ENCODE measurements around the gene NCKAP5.

NCKAP5 gene

GRCh38 chr2:132860220-132860619 is 708.0 kb downstream of the NCKAP5 start:
- Histone ChIP-seq H3K9ac (ENCODE audit: low read length in 2 of 2) (no peak overlapping the region), H3K9me3 (ENCODE audit: control insufficient read depth in 2 of 2, low read length in 2 of 2) (no peaks in the 10 kb centered on the region), H3K36me3 (ENCODE audit: control insufficient read depth in 2 of 2, insufficient read depth in 2 of 2, low read length in 2 of 2) (no peaks in the 10 kb centered on the region), H3K27ac (ENCODE audit: low read length) (no peak overlapping the region), H3K4me1 (ENCODE audit: control insufficient read depth, insufficient read depth, low read length) (no peaks in the 10 kb centered on the region), H3K4me3 (ENCODE audit: low read length in 2 of 2) (no peak overlapping the region), H3K27me3 (ENCODE audit: control insufficient read depth in 1 of 2, insufficient read depth in 2 of 2, low read length in 2 of 2) (no peaks in the 10 kb centered on the region)

- Histone ChIP-seq H3K9me3 (ENCODE audit: control insufficient read depth in 2 of 2, low read length in 2 of 2) (no peaks in the 10 kb centered on the region), H3K27me3 (ENCODE audit: control insufficient read depth in 1 of 2, insufficient read depth in 2 of 2, low read length in 2 of 2) (no peaks in the 10 kb centered on the region), H3K9ac (ENCODE audit: low read length in 2 of 2) (no peak overlapping the region), H3K4me3 (ENCODE audit: low read length in 2 of 2) (no peak overlapping the region), H3K27ac (ENCODE audit: low read length) (no peak overlapping the region), H3K36me3 (ENCODE audit: control insufficient read depth in 2 of 2, insufficient read depth in 2 of 2, low read length in 2 of 2) (no peaks in the 10 kb centered on the region), H3K4me1 (ENCODE audit: control insufficient read depth, insufficient read depth, low read length) (no peaks in the 10 kb centered on the region)
Measured at GRCh38 chr2:132859590-132859989, 708.7 kb downstream of the NCKAP5 start.

GRCh38 chr2:132857319-132857718 is 710.9 kb downstream of the NCKAP5 start:
- Histone ChIP-seq H3K36me3 (ENCODE audit: control insufficient read depth in 2 of 2, insufficient read depth in 2 of 2, low read length in 2 of 2) (no peaks in the 10 kb centered on the region), H3K27me3 (ENCODE audit: control insufficient read depth in 1 of 2, insufficient read depth in 2 of 2, low read length in 2 of 2) (no peaks in the 10 kb centered on the region), H3K9me3 (ENCODE audit: control insufficient read depth in 2 of 2, low read length in 2 of 2) (no peaks in the 10 kb centered on the region), H3K4me3 (ENCODE audit: low read length in 2 of 2) (no peak overlapping the region), H3K27ac (ENCODE audit: low read length) (no peak overlapping the region), H3K4me1 (ENCODE audit: control insufficient read depth, insufficient read depth, low read length) (no peaks in the 10 kb centered on the region), H3K9ac (ENCODE audit: low read length in 2 of 2) (no peak overlapping the region)

GRCh38 chr2:132850688-132851087 is 717.6 kb downstream of the NCKAP5 start:
- no peaks in the 10 kb centered on the region for H3K9me3 ChIP-seq (ENCODE audit: control insufficient read depth in 2 of 2, low read length in 2 of 2)
- H3K27ac ChIP-seq (ENCODE audit: low read length): no peak overlapping the region
- H3K36me3 ChIP-seq (ENCODE audit: control insufficient read depth in 2 of 2, insufficient read depth in 2 of 2, low read length in 2 of 2): no peaks in the 10 kb centered on the region
- no peaks in the 10 kb centered on the region for H3K4me1 ChIP-seq (ENCODE audit: control insufficient read depth, insufficient read depth, low read length)
- H3K9ac ChIP-seq (ENCODE audit: low read length in 2 of 2): no peak overlapping the region
- H3K27me3 ChIP-seq (ENCODE audit: control insufficient read depth in 1 of 2, insufficient read depth in 2 of 2, low read length in 2 of 2): no peaks in the 10 kb centered on the region
- no peak overlapping the region for H3K4me3 ChIP-seq (ENCODE audit: low read length in 2 of 2)

GRCh38 chr2:132849118-132849517 is 719.1 kb downstream of the NCKAP5 start:
- Histone ChIP-seq H3K9me3 (ENCODE audit: control insufficient read depth in 2 of 2, low read length in 2 of 2) (no peaks in the 10 kb centered on the region), H3K36me3 (ENCODE audit: control insufficient read depth in 2 of 2, insufficient read depth in 2 of 2, low read length in 2 of 2) (no peaks in the 10 kb centered on the region), H3K4me3 (ENCODE audit: low read length in 2 of 2) (no peak overlapping the region), H3K4me1 (ENCODE audit: control insufficient read depth, insufficient read depth, low read length) (no peaks in the 10 kb centered on the region), H3K27ac (ENCODE audit: low read length) (no peak overlapping the region), H3K9ac (ENCODE audit: low read length in 2 of 2) (no peak overlapping the region), H3K27me3 (ENCODE audit: control insufficient read depth in 1 of 2, insufficient read depth in 2 of 2, low read length in 2 of 2) (no peaks in the 10 kb centered on the region)

GRCh38 chr2:132845339-132845738 is 722.9 kb downstream of the NCKAP5 start:
- Histone ChIP-seq H3K9me3 (ENCODE audit: control insufficient read depth in 2 of 2, low read length in 2 of 2) (no peaks in the 10 kb centered on the region), H3K9ac (ENCODE audit: low read length in 2 of 2) (no peak overlapping the region), H3K36me3 (ENCODE audit: control insufficient read depth in 2 of 2, insufficient read depth in 2 of 2, low read length in 2 of 2) (no peaks in the 10 kb centered on the region), H3K27me3 (ENCODE audit: control insufficient read depth in 1 of 2, insufficient read depth in 2 of 2, low read length in 2 of 2) (no peaks in the 10 kb centered on the region), H3K4me3 (ENCODE audit: low read length in 2 of 2) (no peak overlapping the region), H3K4me1 (ENCODE audit: control insufficient read depth, insufficient read depth, low read length) (no peaks in the 10 kb centered on the region), H3K27ac (ENCODE audit: low read length) (no peak overlapping the region)

- Histone ChIP-seq H3K27ac (ENCODE audit: low read length) (no peak overlapping the region), H3K4me3 (ENCODE audit: low read length in 2 of 2) (no peak overlapping the region), H3K27me3 (ENCODE audit: control insufficient read depth in 1 of 2, insufficient read depth in 2 of 2, low read length in 2 of 2) (no peaks in the 10 kb centered on the region), H3K36me3 (ENCODE audit: control insufficient read depth in 2 of 2, insufficient read depth in 2 of 2, low read length in 2 of 2) (no peaks in the 10 kb centered on the region), H3K9me3 (ENCODE audit: control insufficient read depth in 2 of 2, low read length in 2 of 2) (no peaks in the 10 kb centered on the region), H3K9ac (ENCODE audit: low read length in 2 of 2) (no peak overlapping the region), H3K4me1 (ENCODE audit: control insufficient read depth, insufficient read depth, low read length) (no peaks in the 10 kb centered on the region)
Measured at GRCh38 chr2:132844585-132844984, 723.7 kb downstream of the NCKAP5 start.

GRCh38 chr2:132837769-132838168 is 730.5 kb downstream of the NCKAP5 start:
- Histone ChIP-seq H3K4me1 (ENCODE audit: control insufficient read depth, insufficient read depth, low read length) (no peaks in the 10 kb centered on the region), H3K36me3 (ENCODE audit: control insufficient read depth in 2 of 2, insufficient read depth in 2 of 2, low read length in 2 of 2) (no peaks in the 10 kb centered on the region), H3K27me3 (ENCODE audit: control insufficient read depth in 1 of 2, insufficient read depth in 2 of 2, low read length in 2 of 2) (no peaks in the 10 kb centered on the region), H3K9ac (ENCODE audit: low read length in 2 of 2) (no peak overlapping the region), H3K9me3 (ENCODE audit: control insufficient read depth in 2 of 2, low read length in 2 of 2) (peaks cover 2 to 3% of the 10 kb centered on the region in 2 donors), H3K27ac (ENCODE audit: low read length) (no peak overlapping the region), H3K4me3 (ENCODE audit: low read length in 2 of 2) (no peak overlapping the region)

- Histone ChIP-seq H3K9ac (ENCODE audit: low read length in 2 of 2) (no peak overlapping the region), H3K27me3 (ENCODE audit: control insufficient read depth in 1 of 2, insufficient read depth in 2 of 2, low read length in 2 of 2) (no peaks in the 10 kb centered on the region), H3K4me1 (ENCODE audit: control insufficient read depth, insufficient read depth, low read length) (no peaks in the 10 kb centered on the region), H3K36me3 (ENCODE audit: control insufficient read depth in 2 of 2, insufficient read depth in 2 of 2, low read length in 2 of 2) (no peaks in the 10 kb centered on the region), H3K4me3 (ENCODE audit: low read length in 2 of 2) (no peak overlapping the region), H3K27ac (ENCODE audit: low read length) (no peak overlapping the region), H3K9me3 (ENCODE audit: control insufficient read depth in 2 of 2, low read length in 2 of 2) (peaks cover 0 to 2% of the 10 kb centered on the region in 2 donors)
Measured at GRCh38 chr2:132830321-132830827, 737.9 kb downstream of the NCKAP5 start.

- Histone ChIP-seq H3K4me3 (ENCODE audit: low read length in 2 of 2) (no peak overlapping the region), H3K9me3 (ENCODE audit: control insufficient read depth in 2 of 2, low read length in 2 of 2) (no peaks in the 10 kb centered on the region), H3K36me3 (ENCODE audit: control insufficient read depth in 2 of 2, insufficient read depth in 2 of 2, low read length in 2 of 2) (no peaks in the 10 kb centered on the region), H3K27ac (ENCODE audit: low read length) (no peak overlapping the region), H3K9ac (ENCODE audit: low read length in 2 of 2) (no peak overlapping the region), H3K27me3 (ENCODE audit: control insufficient read depth in 1 of 2, insufficient read depth in 2 of 2, low read length in 2 of 2) (no peaks in the 10 kb centered on the region), H3K4me1 (ENCODE audit: control insufficient read depth, insufficient read depth, low read length) (no peaks in the 10 kb centered on the region)
Measured at GRCh38 chr2:132825601-132826000, 742.7 kb downstream of the NCKAP5 start.

- Histone ChIP-seq H3K9me3 (ENCODE audit: control insufficient read depth in 2 of 2, low read length in 2 of 2) (no peaks in the 10 kb centered on the region), H3K27ac (ENCODE audit: low read length) (no peak overlapping the region), H3K4me1 (ENCODE audit: control insufficient read depth, insufficient read depth, low read length) (no peaks in the 10 kb centered on the region)
Measured at GRCh38 chr2:132824716-132825115, 743.5 kb downstream of the NCKAP5 start.

More at GRCh38 chr2:132824716-132825115, 743.5 kb downstream of the NCKAP5 start:
- H3K27me3 ChIP-seq (ENCODE audit: control insufficient read depth in 1 of 2, insufficient read depth in 2 of 2, low read length in 2 of 2): no peaks in the 10 kb centered on the region
- H3K36me3 ChIP-seq (ENCODE audit: control insufficient read depth in 2 of 2, insufficient read depth in 2 of 2, low read length in 2 of 2): no peaks in the 10 kb centered on the region
- H3K9ac ChIP-seq (ENCODE audit: low read length in 2 of 2): no peak overlapping the region
- H3K4me3 ChIP-seq (ENCODE audit: low read length in 2 of 2): no peak overlapping the region

All from stomach smooth muscle (tissue), 2 donors.